Fibroblast of pulmonary artery (primary cell): ENCODE results near the gene MED12.
A peak's percentile ranks its signal among the peaks of the same experiment; 100 is the strongest.

ENCODE experiments used
- DNase-seq: peaks from one replicate; pipeline ENCODE4 v3.0.0-alpha.2; 2010; ENCODE audit warnings: low read depth
- H3K4me3 ChIP-seq: replicated peaks from 2 replicates; pipeline ENCODE4 v1.5.1; 2011; ENCODE audit warnings: low read depth, mild to moderate bottlenecking, control low read depth, low read length, moderate library complexity
- TF ChIP-seq, protein P1 (sequence below): IDR thresholded peaks from 2 replicates; pipeline ENCODE4 v1.5.1; 2011; ENCODE audit warnings: mild to moderate bottlenecking, control low read depth, low read length, inconsistent platforms; ENCODE audit errors: missing control alignments

MED12 gene

GRCh38 chrX:71118032-71118984 lies at the start of gene MED12:
Gene MED12, plus strand, starts transcription at chrX:71118596. Its CDS starts 159 bp downstream, at chrX:71118755.
- H3K4me3 ChIP-seq: peak within 1 kb of the TSS; percentile 69
- TF ChIP-seq, protein P1, sequence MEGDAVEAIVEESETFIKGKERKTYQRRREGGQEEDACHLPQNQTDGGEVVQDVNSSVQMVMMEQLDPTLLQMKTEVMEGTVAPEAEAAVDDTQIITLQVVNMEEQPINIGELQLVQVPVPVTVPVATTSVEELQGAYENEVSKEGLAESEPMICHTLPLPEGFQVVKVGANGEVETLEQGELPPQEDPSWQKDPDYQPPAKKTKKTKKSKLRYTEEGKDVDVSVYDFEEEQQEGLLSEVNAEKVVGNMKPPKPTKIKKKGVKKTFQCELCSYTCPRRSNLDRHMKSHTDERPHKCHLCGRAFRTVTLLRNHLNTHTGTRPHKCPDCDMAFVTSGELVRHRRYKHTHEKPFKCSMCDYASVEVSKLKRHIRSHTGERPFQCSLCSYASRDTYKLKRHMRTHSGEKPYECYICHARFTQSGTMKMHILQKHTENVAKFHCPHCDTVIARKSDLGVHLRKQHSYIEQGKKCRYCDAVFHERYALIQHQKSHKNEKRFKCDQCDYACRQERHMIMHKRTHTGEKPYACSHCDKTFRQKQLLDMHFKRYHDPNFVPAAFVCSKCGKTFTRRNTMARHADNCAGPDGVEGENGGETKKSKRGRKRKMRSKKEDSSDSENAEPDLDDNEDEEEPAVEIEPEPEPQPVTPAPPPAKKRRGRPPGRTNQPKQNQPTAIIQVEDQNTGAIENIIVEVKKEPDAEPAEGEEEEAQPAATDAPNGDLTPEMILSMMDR: no peak
- peak; percentile 81 for DNase-seq

DNA sequence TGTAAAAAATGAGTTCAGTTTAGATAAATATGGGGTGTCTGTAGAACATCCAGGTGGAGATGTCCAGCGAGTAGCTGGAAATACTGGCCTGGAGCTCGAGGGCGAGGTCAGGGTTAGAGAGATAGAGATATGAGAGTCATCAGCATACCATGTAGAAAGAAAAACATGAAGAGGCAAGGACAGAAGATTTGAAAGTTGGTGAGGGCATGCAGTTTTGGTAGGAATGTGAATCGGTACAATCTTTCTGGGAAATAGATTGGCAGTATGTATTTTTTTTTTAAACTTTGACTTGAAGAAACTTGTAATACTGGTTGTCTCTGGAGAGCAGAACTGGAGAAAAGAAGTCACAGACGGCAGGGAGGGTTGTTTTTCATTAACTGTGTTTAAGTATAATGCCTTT lies 47.9 kb upstream of the MED12 start:
- no peak for DNase-seq
- no peak overlapping the region for H3K4me3 ChIP-seq
- TF ChIP-seq, protein P1: no peak

DNA sequence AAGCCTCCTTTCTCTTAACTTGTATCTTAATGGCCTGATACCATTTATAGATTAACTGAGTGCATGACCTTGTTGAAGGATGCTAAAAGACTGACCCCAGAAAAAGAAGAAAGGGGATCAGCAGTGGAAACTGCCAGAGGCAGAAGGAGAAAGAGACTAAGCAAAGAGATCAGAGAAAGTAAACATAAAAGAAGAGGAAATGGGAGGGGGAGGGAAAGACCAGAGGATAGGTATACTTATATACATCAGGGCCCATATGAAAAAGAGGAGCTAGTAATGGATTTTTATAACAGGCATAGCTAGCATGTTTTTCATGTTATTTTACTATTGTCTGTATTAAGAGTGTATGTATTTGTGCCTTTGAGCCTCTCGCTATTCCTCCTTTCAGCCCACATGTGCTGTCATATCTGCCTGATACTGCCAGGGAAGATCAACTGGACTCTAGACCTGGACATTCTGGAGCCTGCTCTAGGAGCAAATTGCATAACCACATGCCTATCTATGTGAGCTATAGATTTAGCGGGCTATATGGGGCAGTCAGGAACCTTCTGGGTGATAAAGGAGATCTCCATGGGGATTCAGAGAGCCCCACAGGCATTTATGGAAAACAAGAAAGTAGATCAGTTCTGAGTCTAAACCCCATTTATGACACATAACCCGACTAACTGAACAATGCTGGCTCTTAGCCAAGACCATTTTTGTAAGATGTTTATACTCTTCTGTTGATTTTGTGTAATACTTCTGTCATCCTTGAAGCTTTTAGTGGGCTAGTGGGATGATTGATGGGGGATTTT lies 36.9 kb upstream of the MED12 start:
- TF ChIP-seq, protein P1: no peak
- peak; percentile 70 for DNase-seq
- no peak overlapping the region for H3K4me3 ChIP-seq

DNA sequence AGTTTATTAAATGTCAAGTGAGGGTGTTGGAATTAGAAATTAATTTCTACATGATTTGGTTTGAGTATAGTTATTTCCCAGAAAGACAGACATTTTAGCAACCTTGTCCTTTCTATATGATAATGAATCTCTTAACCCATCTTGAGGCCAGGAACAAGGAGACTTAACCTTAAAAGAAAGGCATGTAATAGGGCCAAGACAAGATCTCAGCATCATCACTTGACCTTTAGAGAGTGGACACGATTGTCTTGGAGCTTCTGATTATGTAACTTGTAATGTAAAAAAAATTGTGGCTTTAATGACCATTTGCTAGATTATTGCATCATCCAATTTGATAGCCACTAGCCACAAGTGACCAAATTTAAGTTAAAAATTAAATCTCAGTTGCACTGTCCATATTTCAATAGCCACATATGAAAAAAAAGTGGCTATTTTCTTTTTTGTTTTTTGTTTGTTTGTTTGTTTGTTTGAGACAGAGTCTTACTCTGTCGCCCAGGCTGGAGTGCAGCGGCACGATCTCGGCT lies 36.2 kb upstream of the MED12 start:
- H3K4me3 ChIP-seq: no peak overlapping the region
- TF ChIP-seq, protein P1: no peak
- no peak for DNase-seq

GRCh38 chrX:71082822-71083221 lies 35.6 kb upstream of the MED12 start:
- H3K4me3 ChIP-seq: no peak overlapping the region
- TF ChIP-seq, protein P1: no peak
- no peak for DNase-seq

DNA sequence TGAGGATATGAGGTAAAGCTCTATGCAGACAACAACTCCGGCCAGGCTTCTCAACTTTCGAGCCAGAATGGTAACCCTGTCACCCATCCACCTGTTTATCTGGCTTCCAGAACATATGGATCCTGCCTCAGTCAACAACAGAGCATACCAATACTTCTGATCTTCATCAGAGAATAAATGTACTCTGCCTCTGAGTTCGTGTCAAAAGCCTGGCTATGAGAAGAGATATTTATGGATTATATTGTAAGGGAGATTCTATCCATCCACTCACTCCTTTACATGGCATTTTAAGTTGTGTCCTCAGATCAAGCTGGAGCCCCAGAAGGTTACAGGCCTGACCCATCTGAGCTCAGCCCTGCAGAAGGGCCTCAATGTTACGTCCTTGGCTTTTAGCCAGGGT lies 32.5 kb upstream of the MED12 start:
- no peak for DNase-seq
- TF ChIP-seq, protein P1: no peak
- H3K4me3 ChIP-seq: no peak overlapping the region
